Bronchial epithelial cell (primary cell): ENCODE measurements around the gene RIT2. TPM values are rescaled to one million over a fixed set of nuclear protein-coding genes. Genes with fewer than 3 reads are reported as not detected.

Experiments
- DNase-seq: peaks from one replicate; pipeline ENCODE4 v3.0.0-alpha.2; 2010; ENCODE audit warnings: low read depth
- FAIRE-seq: peaks from 2 replicates; lab custom pipeline; 2011; peaks lifted over from hg19 to GRCh38; lab: Jason Lieb, UNC
- H3K27me3 ChIP-seq: 2 replicates; pipeline ENCODE4 v1.5.1; 2011; ENCODE audit warnings: low read length; ENCODE audit not compliant: control insufficient read depth, insufficient read depth
- H3K36me3 ChIP-seq: 2 replicates; pipeline ENCODE4 v1.5.1; 2011; ENCODE audit warnings: low read length; ENCODE audit not compliant: control insufficient read depth, insufficient read depth
- H3K4me3 ChIP-seq: 2 replicates; pipeline ENCODE4 v1.5.1; 2011; ENCODE audit warnings: mild to moderate bottlenecking, low read depth, low read length, control low read depth
- total RNA-seq: library from RNA; depleted of rRNA; stranded (reverse); fragments of >200 nt; gene quantifications from 2 replicates; pipeline ENCODE4 v1.2.1, GENCODE V29; 2014
- TF ChIP-seq, protein P1 (sequence below): IDR thresholded peaks from 2 replicates; pipeline ENCODE4 v1.5.1; 2011; ENCODE audit warnings: mild to moderate bottlenecking, moderate library complexity, low read length, control low read depth, inconsistent platforms; ENCODE audit not compliant: insufficient read depth, severe bottlenecking

Gene RIT2
- total RNA-seq, 1 donor from 2014 or later = not detected

DNA sequence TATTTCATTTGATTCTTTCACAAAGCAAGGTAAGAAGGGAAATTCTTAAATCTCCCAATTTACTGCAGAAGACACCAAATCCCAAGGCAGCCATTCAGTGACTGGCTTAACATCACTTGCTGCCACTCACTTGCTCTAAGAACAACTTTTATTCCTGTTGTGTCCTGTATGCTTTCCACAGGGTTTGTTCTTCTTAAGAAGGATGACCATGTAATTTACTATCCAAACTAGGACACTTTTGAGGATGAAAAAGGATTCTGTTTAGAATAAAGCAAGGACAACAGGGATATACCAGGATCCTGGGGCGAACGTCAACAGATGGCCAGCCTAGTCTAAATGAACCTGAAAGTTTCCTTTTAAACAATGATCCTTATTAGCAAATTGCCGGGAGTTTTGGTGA, 34.8 kb downstream of the RIT2 start:
- FAIRE-seq = no peak
- Histone ChIP-seq H3K27me3 (no peaks in the 10 kb centered on the region), H3K4me3 (no peak overlapping the region), H3K36me3 (no peaks in the 10 kb centered on the region)
- no peak for DNase-seq
- TF ChIP-seq, protein P1, sequence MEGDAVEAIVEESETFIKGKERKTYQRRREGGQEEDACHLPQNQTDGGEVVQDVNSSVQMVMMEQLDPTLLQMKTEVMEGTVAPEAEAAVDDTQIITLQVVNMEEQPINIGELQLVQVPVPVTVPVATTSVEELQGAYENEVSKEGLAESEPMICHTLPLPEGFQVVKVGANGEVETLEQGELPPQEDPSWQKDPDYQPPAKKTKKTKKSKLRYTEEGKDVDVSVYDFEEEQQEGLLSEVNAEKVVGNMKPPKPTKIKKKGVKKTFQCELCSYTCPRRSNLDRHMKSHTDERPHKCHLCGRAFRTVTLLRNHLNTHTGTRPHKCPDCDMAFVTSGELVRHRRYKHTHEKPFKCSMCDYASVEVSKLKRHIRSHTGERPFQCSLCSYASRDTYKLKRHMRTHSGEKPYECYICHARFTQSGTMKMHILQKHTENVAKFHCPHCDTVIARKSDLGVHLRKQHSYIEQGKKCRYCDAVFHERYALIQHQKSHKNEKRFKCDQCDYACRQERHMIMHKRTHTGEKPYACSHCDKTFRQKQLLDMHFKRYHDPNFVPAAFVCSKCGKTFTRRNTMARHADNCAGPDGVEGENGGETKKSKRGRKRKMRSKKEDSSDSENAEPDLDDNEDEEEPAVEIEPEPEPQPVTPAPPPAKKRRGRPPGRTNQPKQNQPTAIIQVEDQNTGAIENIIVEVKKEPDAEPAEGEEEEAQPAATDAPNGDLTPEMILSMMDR = no peak

DNA sequence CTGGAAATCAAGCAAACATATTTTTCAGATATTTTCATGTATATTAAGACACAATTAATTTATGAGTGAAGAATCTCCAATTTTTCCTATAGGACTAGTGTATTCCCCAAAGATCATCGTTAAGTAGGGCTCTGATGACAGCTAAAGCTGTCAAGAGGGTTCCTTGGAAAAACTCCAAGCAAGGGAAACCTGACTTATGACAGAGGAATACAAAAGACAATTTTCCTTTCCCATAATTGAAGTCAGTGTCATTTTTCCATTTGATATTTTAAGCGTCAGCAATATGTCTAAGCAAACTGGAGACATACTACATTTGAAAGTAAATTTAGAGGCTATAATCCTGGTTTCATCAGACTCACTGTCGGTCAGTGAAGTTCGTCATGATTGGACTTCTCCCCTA, 36.1 kb downstream of the RIT2 start:
- FAIRE-seq (no peak), DNase-seq (no peak)
- Histone ChIP-seq H3K36me3 (no peaks in the 10 kb centered on the region), H3K4me3 (no peak overlapping the region), H3K27me3 (no peaks in the 10 kb centered on the region)
- TF ChIP-seq, protein P1 = no peak

DNA sequence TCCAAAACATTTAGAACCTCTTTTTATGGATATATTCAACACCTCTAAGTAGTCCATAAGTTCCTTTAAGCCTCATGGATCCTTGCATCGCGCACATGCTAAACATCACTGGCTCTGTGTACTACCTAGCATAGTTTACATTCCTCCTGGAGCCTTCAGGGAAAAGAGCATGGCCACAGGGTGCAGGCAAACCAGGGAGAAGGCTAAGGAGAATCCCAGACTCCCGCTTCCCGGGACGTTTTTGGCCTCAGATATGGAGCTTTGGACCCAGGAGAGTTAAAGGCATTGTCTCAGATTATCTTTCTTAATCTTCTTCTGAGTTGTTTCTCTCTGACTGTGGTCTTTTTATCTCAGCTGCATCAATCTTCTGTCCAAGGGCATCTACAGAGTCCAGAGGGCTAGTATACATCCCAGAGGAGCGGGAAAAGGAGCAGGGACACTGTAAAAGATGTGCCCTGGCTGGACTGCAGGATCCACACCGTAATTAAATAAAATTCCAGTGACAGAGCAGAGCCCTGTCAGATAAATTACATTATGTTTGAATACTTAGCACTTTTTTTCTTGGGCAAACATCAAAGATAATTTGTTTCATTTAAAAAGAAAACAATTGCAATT, 36.9 kb downstream of the RIT2 start:
- FAIRE-seq = no peak
- H3K27me3 ChIP-seq = no peaks in the 10 kb centered on the region

DNA sequence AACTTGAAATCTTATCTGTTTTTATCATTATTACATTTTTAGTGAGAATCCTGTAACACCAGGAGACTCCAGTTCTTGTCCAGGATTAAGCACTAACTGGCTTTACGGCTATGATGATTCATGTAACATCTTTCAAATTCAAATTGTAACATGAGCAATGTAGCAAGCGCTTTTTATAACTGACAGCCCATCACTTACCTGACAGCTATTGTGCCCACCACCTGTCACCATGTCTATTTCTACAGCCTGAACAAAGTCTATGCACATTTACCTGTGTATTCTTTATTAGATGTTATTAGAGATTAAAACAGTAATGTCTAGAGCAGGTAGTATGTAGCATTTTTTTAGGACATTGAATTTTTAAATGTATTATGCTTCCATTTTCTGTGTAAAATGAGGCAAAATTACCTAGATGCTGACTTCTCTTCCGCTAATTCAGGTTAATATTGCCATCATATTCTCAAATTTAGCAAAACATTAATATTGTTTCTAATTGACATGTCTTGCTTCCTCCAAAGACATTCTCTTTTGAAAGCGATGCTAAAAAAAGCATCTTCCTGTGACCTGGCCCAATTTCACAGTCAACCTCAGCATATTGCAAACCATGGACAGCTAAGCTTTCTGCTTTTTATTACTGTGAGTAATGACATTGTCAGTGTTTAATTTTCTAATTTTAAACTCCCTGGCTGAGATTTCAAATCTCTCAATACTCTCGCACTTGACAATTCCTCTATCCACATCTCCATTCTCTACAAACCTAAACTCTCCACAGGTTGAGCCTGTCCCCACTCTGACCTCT, 37.8 kb downstream of the RIT2 start:
- H3K27me3 ChIP-seq = no peaks in the 10 kb centered on the region
- FAIRE-seq (no peak), DNase-seq (no peak)
- H3K4me3 ChIP-seq = no peak overlapping the region
- H3K36me3 ChIP-seq = no peaks in the 10 kb centered on the region
- TF ChIP-seq, protein P1 = no peak

More for the DNA sequence above, 36.9 kb downstream of the RIT2 start:
- Histone ChIP-seq H3K36me3 (no peaks in the 10 kb centered on the region), H3K4me3 (no peak overlapping the region)
- no peak for DNase-seq
- TF ChIP-seq, protein P1 = no peak

DNA sequence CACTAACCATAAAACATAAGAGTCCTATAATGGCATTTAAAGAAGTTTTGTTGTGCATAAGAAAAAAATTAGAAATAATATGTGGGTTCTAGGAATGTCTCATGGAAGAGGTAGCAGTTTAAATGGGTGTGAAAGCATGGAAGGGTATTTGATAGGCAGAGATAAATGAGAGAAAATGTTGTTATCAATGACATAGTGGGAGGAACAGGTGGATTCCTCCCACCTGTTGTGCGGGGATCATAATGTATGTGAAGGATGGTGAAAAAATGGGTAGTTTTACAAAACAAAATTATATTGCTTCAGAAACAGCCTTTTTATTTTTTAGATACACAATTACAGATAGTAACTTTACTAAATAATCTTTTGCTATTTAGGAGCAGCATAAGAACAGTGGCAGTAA, 41.7 kb downstream of the RIT2 start:
- Histone ChIP-seq H3K4me3 (no peak overlapping the region), H3K27me3 (no peaks in the 10 kb centered on the region), H3K36me3 (no peaks in the 10 kb centered on the region)
- no peak for DNase-seq
- TF ChIP-seq, protein P1 = no peak
- no peak for FAIRE-seq
